KBM-7 (cell line): ENCODE data around the gene DCBLD2.
"Not testable (repeated sequence)": the region's sequence is repeated elsewhere in the genome, so short reads cannot be mapped to it uniquely, and the experiment has no call there.

ENCODE experiments used
- DNase-seq: peaks from one replicate; pipeline ENCODE4 v3.0.0-alpha.2; 2015
- in situ Hi-C: fragments of 300-500 bp; cut with MboI; formaldehyde crosslinking; loops from 2 replicates; pipeline ENCODE4 v1.14.3; 2020; ENCODE audit warnings: low sequenced_read_pairs, low pct_unique_long_range_greater_than_20kb, mixed read lengths

Gene DCBLD2

DNA sequence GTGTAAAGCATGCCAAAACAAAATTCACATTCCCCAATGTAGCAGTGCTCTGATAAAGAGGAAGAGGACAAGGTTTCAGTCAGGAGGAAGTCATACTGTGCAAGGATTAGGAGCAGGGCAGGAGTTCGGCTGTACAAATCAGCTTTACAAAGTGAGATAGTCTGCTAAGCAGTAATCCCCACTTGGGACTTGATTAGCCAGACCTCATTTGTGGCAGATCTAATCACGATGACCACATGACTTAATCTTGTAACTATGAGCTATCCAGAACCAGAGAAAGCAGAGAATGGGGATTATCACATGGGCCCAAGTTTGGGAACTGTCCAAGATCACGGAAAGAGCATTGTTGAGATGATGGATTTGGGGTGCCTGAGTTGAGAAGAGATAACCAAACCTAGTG lies 7.8 kb downstream of the DCBLD2 start:
- in situ Hi-C loops = no loop called here
- DNase-seq = peak; percentile 40

DNA sequence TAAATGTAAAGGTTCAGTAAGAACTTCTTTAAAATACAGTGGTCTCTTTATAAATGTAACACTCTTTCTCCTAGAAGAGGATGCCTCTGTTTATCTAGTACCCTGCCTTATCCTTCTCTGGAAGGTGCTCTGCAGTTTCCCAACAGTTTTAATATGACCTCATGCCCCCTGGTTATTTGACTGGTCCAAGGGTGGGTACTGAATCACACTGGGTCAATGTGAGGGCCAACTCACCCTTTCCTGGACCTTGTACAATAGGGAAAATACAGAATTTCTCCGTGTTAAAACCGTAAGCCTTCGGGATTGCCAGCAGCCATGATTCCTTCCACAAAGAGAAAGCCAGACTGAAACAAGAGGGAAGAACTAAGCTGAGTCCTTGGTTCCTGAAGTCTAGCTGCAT lies 9.2 kb downstream of the DCBLD2 start:
- no peak for DNase-seq
- in situ Hi-C loops = no loop called here

DNA sequence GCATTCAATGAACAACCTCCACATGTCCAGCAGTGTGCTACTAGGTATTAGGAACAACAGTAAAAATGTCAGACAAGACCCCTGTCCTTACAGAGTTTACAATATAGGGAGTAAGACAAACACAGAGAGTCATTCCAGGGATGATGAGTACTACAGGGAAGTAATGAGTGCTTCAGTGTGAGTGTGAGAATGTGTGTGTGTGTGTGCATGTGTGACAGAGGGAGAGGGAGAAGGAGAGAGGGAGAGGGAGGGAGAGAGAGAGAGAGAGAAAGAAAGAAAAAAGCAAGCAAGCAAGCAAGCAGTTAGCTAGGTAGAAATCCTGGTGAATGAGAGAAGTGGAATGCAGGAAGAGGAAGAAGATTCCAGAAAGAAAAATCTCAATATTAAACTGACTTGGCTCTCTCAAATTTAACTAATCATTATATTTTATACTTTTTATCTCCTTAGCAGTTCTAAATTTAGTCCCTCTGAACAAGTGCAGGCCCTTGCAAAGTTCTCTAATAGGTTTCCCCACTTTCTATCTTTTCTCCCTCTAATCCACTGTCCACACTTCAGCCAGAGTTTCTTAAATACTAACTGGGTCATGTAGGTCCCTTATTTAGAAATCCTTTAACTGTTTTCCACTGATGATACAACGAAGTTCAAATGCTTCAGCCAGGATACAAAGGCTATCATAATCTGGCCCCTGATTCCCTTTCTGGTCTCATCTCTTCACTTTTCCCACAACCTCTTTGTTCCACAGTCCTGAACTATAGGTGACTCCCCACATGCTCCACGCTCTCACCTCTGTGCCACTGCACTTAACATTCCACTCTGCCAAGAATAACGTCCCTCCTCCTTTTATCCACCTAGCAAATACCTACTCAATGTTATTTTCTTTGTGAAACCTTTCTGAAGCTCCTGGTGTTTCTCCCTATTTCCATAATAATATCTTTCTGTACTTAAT lies 10.3 kb downstream of the DCBLD2 start:
- in situ Hi-C loops = no loop called here
- no peak for DNase-seq

DNA sequence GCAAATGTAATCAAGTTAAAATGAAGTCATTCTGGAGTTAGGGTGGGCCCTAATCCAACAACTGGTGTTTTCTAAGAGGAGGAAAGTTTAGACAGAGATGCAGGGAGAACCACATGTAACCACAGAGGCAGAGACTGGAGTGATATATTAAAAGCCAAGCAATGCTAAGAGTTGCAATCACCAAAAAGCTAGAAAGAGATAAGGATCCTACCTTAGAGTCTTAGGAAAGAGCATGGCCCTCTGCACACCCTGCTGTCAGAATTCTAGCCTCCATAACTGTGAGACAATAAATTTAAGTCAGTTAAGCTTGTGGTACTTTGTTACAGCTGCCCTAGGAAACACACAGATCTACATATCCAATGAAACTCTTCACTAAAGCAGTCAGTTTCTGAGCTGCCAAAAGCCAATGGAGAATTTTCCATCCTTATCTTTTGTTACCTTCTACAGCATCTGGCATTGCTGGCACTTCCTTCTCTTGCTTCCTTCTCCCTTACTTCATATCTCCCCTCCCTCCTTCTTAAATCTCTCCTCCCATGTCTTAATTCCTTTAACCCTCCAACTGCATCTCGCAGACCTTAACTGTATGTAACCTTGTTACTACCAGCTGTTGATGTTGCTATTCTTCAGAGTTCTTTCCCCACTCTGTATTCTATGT lies 11.2 kb downstream of the DCBLD2 start:
- in situ Hi-C loops = no loop called here
- peak; percentile 27 for DNase-seq

DNA sequence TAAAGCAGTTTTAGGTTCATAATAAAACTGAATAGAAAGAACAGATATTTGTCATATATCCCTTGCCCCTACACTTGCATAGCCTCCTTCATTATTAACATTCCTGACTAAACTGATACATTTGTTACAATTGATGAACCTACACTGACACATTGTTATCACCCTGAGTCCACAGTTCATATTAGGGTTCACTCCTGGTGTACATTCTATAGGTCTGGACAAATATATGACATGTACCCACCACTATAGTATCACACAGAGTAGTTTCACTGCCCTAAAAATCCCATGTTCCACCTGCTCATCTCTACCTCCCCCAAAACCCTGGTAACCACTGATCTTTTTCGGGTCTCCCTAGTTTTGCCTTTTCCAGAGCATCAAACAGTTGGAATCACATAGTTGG lies 13.8 kb downstream of the DCBLD2 start:
- no peak for DNase-seq
- in situ Hi-C loops = no loop called here

DNA sequence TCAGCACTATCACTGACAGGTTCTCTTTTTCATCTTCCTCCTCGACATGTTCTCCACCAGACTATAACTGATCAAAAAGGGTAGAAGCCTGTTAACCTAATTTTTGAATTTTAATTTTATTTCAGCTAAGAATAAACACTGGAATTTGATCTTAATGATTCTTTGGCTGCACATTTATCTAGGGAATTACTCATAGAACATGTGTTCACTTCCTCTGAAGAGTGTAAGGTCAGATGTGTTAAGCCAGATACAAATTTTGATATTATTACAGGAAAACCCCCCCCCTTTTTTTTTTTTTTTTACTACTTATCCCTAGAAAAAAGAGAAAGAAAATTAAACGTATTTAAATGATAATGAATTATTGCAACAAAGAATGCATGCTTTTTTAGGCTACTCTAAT lies 15.0 kb downstream of the DCBLD2 start:
- DNase-seq = no peak
- in situ Hi-C loops = no loop called here

DNA sequence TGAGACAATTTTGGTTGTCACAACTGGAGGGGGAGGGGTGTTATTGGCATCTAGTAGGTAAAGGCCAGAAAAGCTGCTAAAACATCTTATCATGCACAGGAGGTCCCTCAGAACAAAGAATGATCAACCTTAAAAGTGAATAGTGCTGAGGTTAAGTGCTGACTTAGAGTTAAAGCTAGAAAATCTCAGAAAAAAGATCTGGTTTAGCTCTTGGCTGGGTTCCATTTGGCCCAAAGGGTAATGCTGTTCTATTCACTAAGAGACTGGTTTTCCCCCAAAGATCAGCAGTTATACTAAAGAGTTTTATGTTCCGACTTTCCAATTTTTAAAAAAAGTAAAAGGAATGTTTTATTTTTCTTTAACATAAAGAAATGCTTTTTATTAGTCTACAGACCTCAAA lies 15.6 kb downstream of the DCBLD2 start:
- no peak for DNase-seq
- in situ Hi-C loops = no loop called here

DNA sequence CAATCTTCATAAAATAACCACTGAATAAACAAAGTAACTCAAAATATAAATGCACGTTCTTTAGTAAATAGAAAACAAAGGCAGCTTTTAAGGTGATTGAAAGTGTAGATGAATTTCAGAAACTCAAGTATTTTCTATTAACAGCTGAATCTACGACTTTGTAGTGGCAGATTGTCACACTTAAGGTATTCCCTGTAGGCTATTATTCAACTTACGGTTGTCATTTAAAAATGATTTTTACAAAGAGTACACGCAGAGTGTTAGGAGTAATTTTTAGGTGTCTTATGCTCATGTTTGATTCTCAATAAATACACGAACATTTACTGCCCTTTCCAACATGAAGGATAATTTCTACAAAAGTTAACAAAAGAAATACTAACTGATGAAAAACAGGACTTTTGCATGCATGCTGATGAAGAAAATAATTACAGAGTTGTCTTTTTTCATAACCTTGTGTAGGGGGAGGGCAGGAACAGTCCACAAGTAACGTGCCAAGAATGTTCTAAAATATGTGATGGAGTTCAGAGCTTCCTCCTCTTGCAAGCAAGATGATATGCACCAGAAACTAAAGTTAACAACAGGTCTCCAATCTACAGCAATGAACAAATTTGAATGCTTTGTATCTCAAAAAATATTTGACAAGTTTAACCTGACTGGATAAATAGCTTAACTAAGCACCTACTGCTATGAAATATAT lies 16.7 kb downstream of the DCBLD2 start:
- in situ Hi-C loops = no loop called here
- DNase-seq = no peak

DNA sequence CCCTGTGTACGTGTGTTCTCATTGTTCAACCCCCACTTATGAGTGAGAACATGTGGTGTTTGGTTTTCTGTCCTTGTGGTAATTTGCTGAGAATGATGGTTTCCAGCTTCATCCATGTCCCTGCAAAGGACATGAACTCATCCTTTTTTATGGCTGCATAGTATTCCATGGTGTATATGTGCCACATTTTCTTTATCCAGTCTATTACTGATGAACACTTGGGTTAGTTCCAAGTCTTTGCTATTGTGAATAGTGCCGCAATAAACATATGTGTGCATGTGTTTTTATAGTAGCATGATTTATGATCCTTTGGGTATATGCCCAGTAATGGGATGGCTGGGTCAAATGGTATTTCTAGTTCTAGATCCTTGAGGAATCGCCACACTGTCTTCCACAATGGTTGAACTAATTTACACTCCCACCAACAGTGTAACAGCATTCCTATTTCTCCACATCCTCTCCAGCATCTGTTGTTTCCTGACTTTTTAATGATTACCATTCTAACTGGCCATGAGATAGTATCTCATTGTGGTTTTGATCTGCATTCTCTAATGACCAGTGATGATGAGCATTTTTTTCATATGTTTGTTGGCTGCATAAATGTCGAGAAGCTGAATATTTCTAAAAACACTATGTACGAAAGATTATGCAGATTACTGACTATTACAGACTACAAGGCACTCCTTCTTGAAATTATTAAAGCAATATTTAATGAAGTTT lies 18.7 kb downstream of the DCBLD2 start:
- in situ Hi-C loops, DNase-seq: not testable (repeated sequence)

DNA sequence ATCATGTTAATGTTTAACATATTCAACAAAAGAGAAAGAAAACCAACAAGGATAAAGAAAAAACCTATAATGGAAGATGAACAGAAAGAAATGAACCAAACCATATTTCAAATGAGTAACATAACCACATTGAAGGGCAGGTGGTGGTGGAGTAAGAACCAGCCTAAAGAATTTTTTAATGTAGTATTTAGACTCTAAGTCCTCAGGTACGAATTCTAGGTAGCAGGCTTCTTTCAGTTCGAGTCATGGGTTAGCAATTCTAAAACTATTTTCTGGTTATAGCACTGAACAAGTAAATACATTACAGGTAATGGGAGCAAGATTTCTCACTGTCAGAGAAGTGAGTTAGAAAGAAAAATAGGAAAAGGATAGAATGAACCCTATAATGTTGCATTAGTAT lies 24.4 kb downstream of the DCBLD2 start:
- in situ Hi-C loops = no loop called here
- no peak for DNase-seq

DNA sequence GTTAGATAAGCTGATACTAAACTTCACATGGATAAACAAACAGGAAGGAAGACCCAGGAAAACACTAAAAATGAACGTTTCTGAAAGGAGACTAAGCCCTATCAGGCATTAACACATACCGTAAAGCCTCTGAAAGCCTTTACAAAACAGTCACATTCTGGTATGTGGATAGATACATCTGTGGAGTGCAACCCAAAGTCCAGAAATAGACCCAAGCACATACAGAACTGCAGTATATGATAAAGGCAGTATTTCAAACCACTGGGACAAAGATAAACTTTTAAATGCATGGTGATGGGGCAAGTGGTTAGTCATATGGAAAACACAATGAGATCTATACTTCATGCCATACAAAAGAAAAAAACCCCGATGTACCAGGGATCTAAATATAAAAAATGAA lies 26.0 kb downstream of the DCBLD2 start:
- no peak for DNase-seq
- in situ Hi-C loops = no loop called here

DNA sequence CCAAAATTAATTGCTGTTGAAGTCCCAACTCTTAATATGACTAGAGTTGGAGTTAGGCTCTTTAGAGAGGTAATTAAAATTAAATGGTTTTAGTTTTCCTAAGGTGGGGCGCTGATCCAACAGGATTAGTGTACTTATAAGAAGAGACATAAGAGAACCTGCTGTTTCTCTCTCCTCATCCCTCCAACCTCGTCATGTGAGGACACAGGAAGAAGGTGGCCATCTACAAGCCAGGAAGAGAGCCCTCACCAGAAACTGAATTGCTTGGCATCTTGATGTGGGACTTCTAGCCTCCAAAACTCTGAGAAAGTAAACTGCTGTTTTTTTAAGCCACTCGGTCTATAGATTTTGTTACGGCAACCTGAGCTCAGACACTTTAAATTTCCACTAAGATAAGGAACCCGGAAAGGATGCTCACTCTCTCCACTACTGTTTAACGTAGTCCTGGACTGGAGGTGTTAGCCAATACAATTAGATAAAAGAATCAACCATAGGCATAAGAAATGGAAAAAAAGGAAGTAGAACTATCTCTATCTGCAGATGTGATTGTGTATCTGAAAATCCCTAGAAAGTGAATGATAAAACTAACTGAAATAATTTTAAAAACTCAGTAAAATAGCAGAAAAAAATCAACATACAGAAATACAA lies 26.8 kb downstream of the DCBLD2 start:
- in situ Hi-C loops = no loop called here

DNA sequence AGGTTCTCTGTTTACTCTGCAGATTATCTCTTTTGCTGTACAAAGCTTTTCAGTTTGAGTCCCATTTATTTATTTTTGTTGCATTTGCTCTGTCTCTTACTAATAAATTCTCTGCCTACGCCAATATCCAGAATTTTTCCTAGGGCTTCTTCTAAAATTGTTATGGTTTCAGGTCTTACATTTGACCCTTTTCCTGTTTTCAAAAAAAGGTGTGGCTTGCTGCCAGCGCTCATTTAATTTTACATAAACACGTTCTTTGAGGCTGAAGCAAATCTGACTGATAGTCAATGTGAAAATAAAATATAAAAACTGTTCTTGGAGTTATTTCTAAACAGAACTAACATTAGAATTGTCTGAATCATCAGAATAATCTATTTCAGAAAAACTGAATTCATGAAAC lies 32.1 kb downstream of the DCBLD2 start:
- in situ Hi-C loops = no loop called here
- no peak for DNase-seq

More for the DNA sequence above, 26.8 kb downstream of the DCBLD2 start:
- DNase-seq = peak; percentile 45

DNA sequence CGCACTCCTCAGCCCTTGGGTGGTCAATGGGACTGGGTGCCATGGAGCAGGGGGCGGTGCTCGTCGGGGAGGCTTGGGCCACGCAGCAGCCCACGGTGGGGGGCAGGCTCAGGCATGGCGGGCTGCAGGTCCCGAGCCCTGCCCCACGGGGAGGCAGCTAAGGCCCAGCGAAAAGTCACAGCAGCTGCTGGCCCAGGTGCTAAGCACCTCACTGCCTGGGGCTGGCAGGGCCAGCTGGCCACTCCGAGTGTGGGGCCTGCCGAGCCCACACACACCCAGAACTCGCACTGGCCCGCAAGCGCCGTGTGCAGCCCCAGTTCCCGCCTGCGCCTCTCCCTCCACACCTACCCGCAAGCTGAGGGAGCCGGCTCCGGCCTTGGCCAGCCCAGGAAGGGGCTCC lies 43.5 kb downstream of the DCBLD2 start:
- DNase-seq, in situ Hi-C loops: not testable (repeated sequence)

DNA sequence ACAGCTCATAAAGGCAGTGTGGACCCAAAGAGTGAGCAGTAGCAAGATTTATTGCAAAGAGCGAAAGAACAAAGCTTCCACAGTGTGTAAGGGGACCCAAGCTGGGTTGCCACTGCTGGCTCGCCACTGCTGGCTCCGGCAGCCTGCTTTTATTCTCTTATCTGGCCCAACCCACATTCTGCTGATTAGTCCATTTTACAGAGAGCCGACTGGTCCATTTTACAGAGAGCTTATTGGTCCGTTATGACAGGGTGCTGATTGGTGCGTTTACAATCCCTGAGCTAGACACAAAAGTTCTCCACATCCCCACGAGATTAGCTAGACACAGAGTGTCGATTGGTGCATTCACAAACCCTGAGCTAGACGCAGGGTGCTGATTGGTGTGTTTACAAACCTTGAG lies 44.2 kb downstream of the DCBLD2 start:
- in situ Hi-C loops, DNase-seq: not testable (repeated sequence)

DNA sequence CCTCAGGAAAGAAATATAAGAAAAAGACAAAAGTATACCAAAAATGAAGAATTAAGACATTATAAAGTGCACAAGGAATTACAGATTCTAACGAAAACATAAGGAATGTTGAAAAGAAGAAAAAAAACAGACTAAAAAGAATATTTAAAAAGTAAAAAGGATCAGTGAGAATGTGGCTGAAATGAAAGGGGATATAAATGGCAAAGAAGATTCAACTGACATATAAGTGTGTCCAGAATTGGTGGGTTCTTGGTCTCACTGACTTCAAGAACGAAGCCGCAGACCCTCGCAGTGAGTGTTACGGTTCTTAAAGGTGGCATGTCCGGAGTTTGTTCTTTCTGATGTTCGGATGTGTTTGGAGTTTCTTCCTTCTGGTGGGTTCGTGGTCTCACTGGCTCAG lies 44.8 kb downstream of the DCBLD2 start:
- no peak for DNase-seq
- in situ Hi-C loops = no loop called here

DNA sequence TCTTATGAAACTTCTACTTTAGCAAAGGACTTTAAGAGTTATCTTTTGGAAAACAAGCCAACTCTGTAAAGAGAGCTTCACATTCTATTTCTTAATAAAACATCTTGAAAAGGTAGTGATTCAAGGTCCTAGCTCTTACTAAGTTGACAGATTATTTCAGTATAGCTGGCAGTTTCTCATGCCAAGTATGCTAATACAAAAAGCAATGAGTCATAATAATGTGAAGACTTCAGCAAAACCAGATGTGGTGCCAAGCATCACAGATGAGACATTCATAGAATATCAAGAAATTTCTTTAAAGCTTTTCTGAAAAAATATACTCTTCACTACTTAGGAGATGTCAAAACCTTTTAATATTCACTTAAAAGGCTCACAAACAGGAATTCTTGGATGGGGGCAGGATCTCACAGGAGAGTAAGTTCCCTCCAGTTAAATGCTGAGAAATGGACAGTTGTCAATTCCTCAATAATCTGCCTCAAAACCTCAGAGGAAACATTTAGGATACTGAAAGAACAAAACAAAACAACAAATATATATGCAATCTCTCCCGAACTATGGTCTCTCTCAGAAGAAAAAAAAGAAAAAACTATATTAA lies 45.6 kb downstream of the DCBLD2 start:
- in situ Hi-C loops = no loop called here

DNA sequence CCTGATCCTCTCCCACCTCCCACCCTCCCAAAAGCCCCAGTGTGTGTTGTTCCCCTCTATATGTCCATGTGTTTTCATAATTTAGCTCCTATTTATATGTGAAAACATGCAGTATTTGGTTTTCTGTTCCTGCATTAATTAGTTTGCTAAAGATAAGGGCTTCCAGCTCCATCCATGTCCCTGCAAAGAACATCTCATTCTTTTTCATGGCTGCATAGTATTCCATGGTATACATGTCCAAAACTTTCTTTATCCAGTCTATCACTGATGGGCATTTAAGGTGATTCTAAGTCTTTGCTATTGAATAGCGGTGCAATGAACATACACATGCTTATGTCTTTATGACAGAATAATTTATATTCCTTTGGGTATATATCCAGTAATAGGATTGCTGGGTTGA lies 53.4 kb downstream of the DCBLD2 start:
- no peak for DNase-seq
- in situ Hi-C loops = no loop called here

More for the DNA sequence above, 45.6 kb downstream of the DCBLD2 start:
- no peak for DNase-seq

DNA sequence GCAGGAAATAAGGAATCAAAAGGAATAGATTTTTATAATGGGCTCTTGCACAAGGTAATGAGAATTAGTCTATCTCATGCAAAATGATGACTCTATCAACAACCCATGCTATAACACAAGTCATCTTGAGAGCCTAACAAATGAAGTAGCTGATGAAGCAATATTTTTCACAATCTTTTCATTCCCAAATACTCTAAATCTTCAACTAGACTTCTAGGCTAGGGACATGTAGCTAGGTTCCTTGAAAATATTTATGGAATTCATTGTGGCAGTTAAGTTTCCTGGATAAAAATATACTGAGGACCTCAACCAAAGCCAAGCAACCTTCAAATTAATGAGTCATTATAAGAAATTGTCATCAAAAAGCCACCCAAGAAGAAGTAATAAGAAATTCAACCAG lies 55.4 kb downstream of the DCBLD2 start:
- in situ Hi-C loops = no loop called here
- DNase-seq = no peak
